Esophagus squamous epithelium (tissue), 5 donors: Measurements from ENCODE around the gene TESPA1. TPM values are rescaled to one million over a fixed set of nuclear protein-coding genes. Genes with fewer than 3 reads are reported as not detected.
A peak's percentile ranks its signal among the peaks of the same experiment; 100 is the strongest.

ENCODE experiments used
- DNase-seq: peaks from one replicate; lab custom pipeline; 2025; lab: John Stamatoyannopoulos, UW
- H3K27ac ChIP-seq, 4 donors: fragments of 200-600 bp; sonication (generic); one replicate each; pipeline ENCODE4 v1.5.1; 2016 to 2019; ENCODE audit warnings: mild to moderate bottlenecking in 1 of 4
- H3K27me3 ChIP-seq, 4 donors: fragments of 200-600 bp; sonication (generic); 1 replicate in 3 of 4; 2 replicates in 1 of 4; pipeline versions ENCODE4 v1.5.1 to v1.6.0; 2017 to 2021; ENCODE audit warnings: antibody characterized with exemption in 1 of 4
- H3K36me3 ChIP-seq, 3 donors: fragments of 200-600 bp; sonication (generic); one replicate each; pipeline ENCODE4 v1.5.1; 2016 to 2019
- H3K4me1 ChIP-seq, 3 donors: fragments of 200-600 bp; sonication (generic); one replicate each; pipeline ENCODE4 v1.5.1; 2017 to 2019
- H3K4me3 ChIP-seq, 4 donors: fragments of 200-600 bp; sonication (generic); 1 replicate in 3 of 4; 2 replicates in 1 of 4; pipeline ENCODE4 v1.5.1; 2016 to 2019; ENCODE audit warnings: mild to moderate bottlenecking in 2 of 4, moderate library complexity in 1 of 4
- H3K9me3 ChIP-seq, 3 donors: fragments of 200-600 bp; sonication (generic); one replicate each; pipeline ENCODE4 v1.5.1; 2016 to 2019
- CTCF ChIP-seq, 6 experiments: fragments of 450-650 bp in 4 of 6; fragments of 200-600 bp in 2 of 6; sonication (generic) in 2 of 6; IDR thresholded peaks; one replicate each; pipeline ENCODE4 v1.5.1; 2016 to 2019; ENCODE audit warnings: antibody characterized with exemption in 6 of 6, mild to moderate bottlenecking in 4 of 6, moderate library complexity in 4 of 6
- POLR2A ChIP-seq, 4 donors: fragments of 450-650 bp; IDR thresholded peaks; one replicate each; pipeline ENCODE4 v1.6.1; 2017; ENCODE audit warnings: antibody characterized with exemption in 4 of 4, mild to moderate bottlenecking in 4 of 4, moderate library complexity in 3 of 4
- WGBS, 2 donors: methylation state at CpG; one replicate each; pipeline ENCODE4 v1.1.5; 2018; 5-methylcytosine and 5-hydroxymethylcytosine counted together
- intact Hi-C: fragments of 100-400 bp; cut with DNase I; formaldehyde crosslinking; loops from one replicate; pipeline ENCODE4 v1.15.0; 2022
- total RNA-seq, 4 donors: library from RNA; depleted of rRNA; stranded (reverse); fragments of >200 nt; gene quantifications; one replicate each; pipeline ENCODE4 v1.1.0, GENCODE V29; 2016
- donor health status: DM: yes; HTN: yes; CAD: no.

Gene TESPA1
- total RNA-seq, 4 donors from 2014 or later, result 0.31 to 6.7 (median 2.0) TPM; not detected in 1

GRCh38 chr12:54932038-54932437, 52.5 kb downstream of the TESPA1 start:
- WGBS, 2 donors, result 93 to 100% methylated on average over 4 of the region's 4 CpGs

GRCh38 chr12:54929998-54930397, 54.6 kb downstream of the TESPA1 start:
- peaks cover 0 to 26% (median 8%) of the 10 kb centered on the region in 3 donors for H3K4me1 ChIP-seq
- H3K9me3 ChIP-seq, result peaks cover 0 to 19% (median 0%) of the 10 kb centered on the region in 3 donors
- no peak overlapping the region for H3K27ac ChIP-seq
- TF ChIP-seq CTCF (IDR thresholded peaks at IDR 0.05) (no peak), POLR2A (IDR thresholded peaks at IDR 0.05) (no peak)
- no peak for DNase-seq
- WGBS, 2 donors, result 68 to 89% methylated on average over 3 of the region's 3 CpGs
- intact Hi-C loops, result no loop called here
- no peaks in the 10 kb centered on the region for H3K27me3 ChIP-seq
- no peak overlapping the region for H3K4me3 ChIP-seq
- no peaks in the 10 kb centered on the region for H3K36me3 ChIP-seq

More at GRCh38 chr12:54932038-54932437, 52.5 kb downstream of the TESPA1 start:
- H3K4me3 ChIP-seq, result no peak overlapping the region
- intact Hi-C loops, result no loop called here
- no peak for DNase-seq
- H3K27ac ChIP-seq, result peak overlapping the region in 1 of 4 donors; percentile 71
- H3K36me3 ChIP-seq, result no peaks in the 10 kb centered on the region
- H3K4me1 ChIP-seq, result peaks cover 8 to 46% (median 11%) of the 10 kb centered on the region in 3 donors
- no peak for TF ChIP-seq CTCF (IDR thresholded peaks at IDR 0.05)
- TF ChIP-seq POLR2A (IDR thresholded peaks at IDR 0.05), result no peak
- no peaks in the 10 kb centered on the region for H3K27me3 ChIP-seq
- peaks cover 0 to 19% (median 0%) of the 10 kb centered on the region in 3 donors for H3K9me3 ChIP-seq

GRCh38 chr12:54926246-54926645, 58.3 kb downstream of the TESPA1 start:
- 85% methylated on average over 1 of the region's 1 CpG; no CpG with 5 or more reads in 1 of the 2 donors for WGBS, 2 donors
- Histone ChIP-seq H3K9me3 (peaks cover 0 to 19% (median 0%) of the 10 kb centered on the region in 3 donors), H3K4me3 (no peak overlapping the region), H3K27me3 (no peaks in the 10 kb centered on the region), H3K4me1 (no peaks in the 10 kb centered on the region), H3K36me3 (no peaks in the 10 kb centered on the region), H3K27ac (no peak overlapping the region)
- TF ChIP-seq CTCF (IDR thresholded peaks at IDR 0.05) (no peak), POLR2A (IDR thresholded peaks at IDR 0.05) (no peak)
- intact Hi-C loops, result no loop called here
- no peak for DNase-seq

GRCh38 chr12:54924972-54925707, 59.4 kb downstream of the TESPA1 start:
- intact Hi-C loops, result no loop called here
- TF ChIP-seq CTCF (IDR thresholded peaks at IDR 0.05) (no peak), POLR2A (IDR thresholded peaks at IDR 0.05) (no peak)

GRCh38 chr12:54917001-54917488, 67.5 kb downstream of the TESPA1 start:
- intact Hi-C loops, result no loop called here
- TF ChIP-seq CTCF (IDR thresholded peaks at IDR 0.05) (no peak), POLR2A (IDR thresholded peaks at IDR 0.05) (no peak)
- WGBS, 2 donors, result 85% methylated on average over 4 to 10 of the region's 21 CpGs
- Histone ChIP-seq H3K27me3 (no peaks in the 10 kb centered on the region), H3K4me1 (no peaks in the 10 kb centered on the region), H3K36me3 (no peaks in the 10 kb centered on the region), H3K9me3 (no peaks in the 10 kb centered on the region), H3K4me3 (no peak overlapping the region), H3K27ac (no peak overlapping the region)
- DNase-seq, result no peak

More at GRCh38 chr12:54924972-54925707, 59.4 kb downstream of the TESPA1 start:
- whole genome bisulfite sequencing, 2 donors, result 57 to 70% methylated on average over 8 of the region's 8 CpGs
- Histone ChIP-seq H3K36me3 (no peaks in the 10 kb centered on the region), H3K9me3 (peaks cover 0 to 11% (median 0%) of the 10 kb centered on the region in 3 donors), H3K4me1 (no peaks in the 10 kb centered on the region), H3K27me3 (no peaks in the 10 kb centered on the region), H3K27ac (no peak overlapping the region), H3K4me3 (no peak overlapping the region)
- no peak for DNase-seq
